Stimulated activated CD8-positive, alpha-beta memory T cell treated with anti-CD3 and anti-CD28 coated beads, Interleukin-7, amount 100 ng/mL, for 48 hours (primary cell): ENCODE measurements around the gene METTL9.
"Not testable (repeated sequence)": the region's sequence is repeated elsewhere in the genome, so short reads cannot be mapped to it uniquely, and the experiment has no call there.

Experiments
- DNase-seq, 2 donors: peaks; one replicate each; pipeline ENCODE4 v3.0.0-alpha.2; 2020; ENCODE audit warnings: low read depth in 1 of 2; ENCODE audit errors: extremely low read depth in 1 of 2

Gene METTL9

DNA sequence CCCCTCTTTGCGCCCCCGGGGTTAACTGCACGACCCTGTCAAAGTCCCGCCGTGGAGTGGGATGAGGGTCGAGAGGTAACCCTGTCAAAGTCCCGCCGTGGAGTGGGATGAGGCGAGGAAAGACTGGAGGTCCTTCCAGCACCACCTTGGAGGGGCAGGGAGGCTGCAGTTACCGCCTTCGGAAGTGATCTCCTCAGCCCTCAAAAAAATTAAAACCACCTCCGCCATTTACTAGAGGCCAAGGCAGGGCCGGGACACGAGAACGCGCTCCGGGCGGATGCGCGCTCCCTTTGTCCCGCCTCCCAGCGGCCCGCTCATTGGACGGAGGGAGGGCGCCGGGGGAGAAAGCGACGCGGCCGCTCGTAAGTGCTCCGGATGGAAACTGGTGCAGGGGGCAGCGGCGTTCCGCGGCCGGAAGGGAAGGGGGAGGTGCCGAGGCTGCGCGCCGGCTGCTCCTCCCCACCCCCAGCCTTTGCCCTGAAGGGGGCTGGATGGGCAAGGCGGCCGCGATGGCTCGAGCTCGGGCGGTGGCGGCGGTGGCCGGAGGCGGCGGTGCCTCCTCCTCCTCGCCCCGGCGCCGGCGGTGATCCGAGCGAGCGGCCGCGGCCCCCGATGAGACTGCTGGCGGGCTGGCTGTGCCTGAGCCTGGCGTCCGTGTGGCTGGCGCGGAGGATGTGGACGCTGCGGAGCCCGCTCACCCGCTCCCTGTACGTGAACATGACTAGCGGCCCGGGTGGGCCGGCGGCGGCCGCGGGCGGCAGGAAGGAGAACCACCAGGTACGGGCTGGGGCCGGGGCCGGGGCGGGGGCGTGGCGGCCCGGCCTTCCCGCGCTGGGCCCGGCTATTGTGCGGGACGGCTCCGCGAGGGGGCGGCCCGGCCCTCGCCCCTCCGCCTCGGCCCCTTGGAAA lies at the start of gene METTL9:
Gene METTL9, plus strand, starts transcription at position 456 of the 909 bp plus-strand sequence. Its CDS starts 157 bp downstream, at position 613.
- DNase-seq, result peak; percentile 84 to 91

DNA sequence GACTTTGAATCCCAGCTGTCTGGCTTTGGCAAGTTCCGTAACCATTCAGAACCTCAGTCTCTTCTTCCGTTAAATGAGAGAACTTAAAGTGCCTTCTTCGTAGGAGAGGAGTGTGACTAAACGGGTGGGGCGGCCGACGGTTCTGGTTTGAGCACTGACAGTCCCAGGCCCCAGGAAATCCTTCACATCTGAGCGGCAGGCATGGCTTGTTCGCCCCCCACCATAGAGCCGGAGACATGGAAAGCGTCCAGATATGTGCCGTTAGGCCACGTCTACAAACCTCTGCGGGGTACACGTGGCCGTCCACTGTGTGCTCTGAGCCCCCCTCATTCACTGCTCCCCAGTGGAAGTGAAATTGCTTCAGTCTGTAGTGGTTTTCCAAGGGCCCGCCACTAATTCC lies 49.4 kb upstream of the METTL9 start:
- not testable (repeated sequence) for DNase-seq

DNA sequence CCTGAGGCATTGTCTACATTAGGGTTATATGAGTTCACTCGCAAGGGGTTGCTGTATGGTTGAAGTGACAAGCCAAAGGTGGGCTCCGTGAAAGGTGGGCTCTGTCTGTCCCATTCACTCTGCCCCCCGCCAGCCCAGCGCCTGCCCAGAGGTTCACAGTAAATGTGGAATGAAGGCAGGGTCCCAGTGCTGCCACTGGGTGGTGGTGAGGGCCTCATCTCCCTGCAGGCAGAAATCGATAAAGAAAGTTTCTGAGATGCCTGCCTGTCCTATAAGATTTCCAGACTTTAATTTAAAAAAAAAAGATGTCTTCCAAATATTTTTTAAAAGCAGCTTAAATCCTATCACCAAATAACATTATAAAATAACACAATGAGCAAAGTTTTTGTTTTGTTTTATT lies 48.9 kb upstream of the METTL9 start:
- not testable (repeated sequence) for DNase-seq

GRCh38 chr16:21551076-21551475 lies 48.3 kb upstream of the METTL9 start:
- DNase-seq, result not testable (repeated sequence)

DNA sequence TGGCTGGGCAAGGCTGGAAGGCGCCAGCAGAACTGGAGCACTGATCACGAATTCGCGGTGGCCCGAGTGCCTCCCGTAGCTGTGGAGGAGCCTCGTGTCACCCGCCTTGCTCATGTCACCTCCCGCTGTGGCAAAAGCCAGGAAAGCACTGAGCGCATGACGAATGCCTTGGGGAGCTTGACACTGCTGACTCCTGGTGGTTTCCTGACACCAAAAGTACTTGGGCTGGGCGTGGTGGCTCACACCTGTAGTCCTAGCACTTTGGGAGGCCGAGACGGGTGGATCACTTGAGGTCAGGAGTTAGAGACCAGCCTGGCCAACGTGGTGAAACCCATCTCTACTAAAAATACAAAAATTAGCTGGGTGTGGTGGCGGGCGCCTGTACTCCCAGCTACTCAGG lies 47.8 kb upstream of the METTL9 start:
- not testable (repeated sequence) for DNase-seq

DNA sequence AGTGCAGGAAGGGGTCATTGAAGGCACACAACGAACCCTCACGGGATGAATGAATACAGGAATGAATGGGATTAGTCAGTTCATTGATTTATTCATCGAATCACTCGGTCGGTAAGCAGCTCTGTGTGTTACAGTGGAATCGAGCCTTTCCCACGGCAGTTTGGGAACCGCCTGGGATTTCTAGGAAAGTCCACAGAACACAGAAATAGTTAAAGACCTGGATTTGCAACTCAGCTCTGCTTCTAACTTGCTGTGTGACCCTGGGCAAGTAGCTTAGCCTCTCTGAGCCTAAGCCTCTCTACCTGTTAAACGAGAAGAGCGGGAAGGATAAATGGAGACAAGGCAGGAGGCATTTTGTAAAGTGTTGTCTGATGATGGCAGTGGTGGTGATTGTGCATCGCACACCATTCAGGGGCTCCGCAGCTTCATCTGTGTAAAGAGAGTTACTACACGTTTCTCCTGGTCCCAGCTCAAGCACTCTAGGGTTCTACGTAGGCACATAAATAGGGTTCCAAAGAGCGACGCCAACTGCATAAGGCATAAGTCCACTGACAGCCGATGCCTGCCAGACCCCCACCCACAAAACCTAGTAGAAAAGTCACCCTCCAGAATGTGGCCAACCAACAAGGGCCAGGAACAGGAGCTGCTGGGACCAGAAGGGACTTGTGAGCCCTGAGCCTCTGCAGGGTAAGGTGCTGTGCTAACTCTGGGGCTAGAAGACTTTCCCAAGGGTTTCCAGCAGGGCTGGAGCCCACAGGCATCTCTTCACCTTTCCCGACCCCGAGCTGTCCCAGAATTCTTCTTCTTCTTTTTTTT lies 45.7 kb upstream of the METTL9 start:
- DNase-seq, result not testable (repeated sequence)

- peak; percentile 89 for DNase-seq
Observed at GRCh38 chr16:21554795-21555585, 44.4 kb upstream of the METTL9 start.

DNA sequence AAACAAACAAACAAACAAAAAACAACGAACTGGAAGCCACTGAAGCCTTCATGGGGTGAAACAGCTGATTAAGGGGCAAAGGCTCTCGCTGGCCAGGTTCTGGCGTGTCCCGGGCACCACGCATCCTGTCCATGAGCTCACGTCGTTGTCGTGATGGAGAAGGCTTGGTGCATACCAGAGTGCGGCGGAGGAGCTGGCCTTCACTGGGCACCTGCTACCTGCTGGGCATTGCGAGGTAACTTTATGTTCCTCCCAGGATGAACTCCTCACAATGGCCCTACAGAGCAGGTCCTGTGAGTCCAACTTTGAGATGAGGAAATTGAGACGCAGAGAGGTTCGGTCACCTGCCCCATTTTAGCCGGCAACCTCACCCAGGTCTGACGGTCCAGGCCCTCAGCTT lies 43.8 kb upstream of the METTL9 start:
- DNase-seq, result not testable (repeated sequence)

- DNase-seq, result not testable (repeated sequence)
Observed at GRCh38 chr16:21556026-21556595, 43.3 kb upstream of the METTL9 start.

- DNase-seq, result not testable (repeated sequence)
Observed at GRCh38 chr16:21556651-21557241, 42.6 kb upstream of the METTL9 start.

GRCh38 chr16:21560462-21560861 lies 38.9 kb upstream of the METTL9 start:
- DNase-seq, result no peak

GRCh38 chr16:21563676-21564075 lies 35.7 kb upstream of the METTL9 start:
- no peak for DNase-seq

GRCh38 chr16:21564367-21564766 lies 35.0 kb upstream of the METTL9 start:
- DNase-seq, result not testable (repeated sequence)

DNA sequence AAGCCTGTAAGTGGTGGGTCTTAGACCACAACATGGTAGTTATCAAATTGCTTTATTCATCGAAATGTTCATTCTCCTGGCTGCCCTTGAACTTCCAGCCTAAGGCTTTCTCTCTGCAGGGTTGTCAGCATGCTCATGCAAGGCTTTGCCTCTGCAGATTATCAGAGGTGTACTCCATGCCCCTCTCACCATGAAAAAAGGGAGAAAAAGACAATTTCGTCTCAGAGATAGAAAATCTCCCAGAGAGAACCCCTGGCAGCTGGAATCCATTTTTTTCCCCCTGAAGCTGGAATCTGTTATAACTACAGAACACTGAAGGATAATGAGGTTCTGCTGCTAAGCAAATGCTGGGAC lies 33.9 kb upstream of the METTL9 start:
- DNase-seq, result no peak

GRCh38 chr16:21565861-21566669 lies 33.3 kb upstream of the METTL9 start:
- DNase-seq, result no peak

GRCh38 chr16:21566891-21567414 lies 32.4 kb upstream of the METTL9 start:
- no peak for DNase-seq

DNA sequence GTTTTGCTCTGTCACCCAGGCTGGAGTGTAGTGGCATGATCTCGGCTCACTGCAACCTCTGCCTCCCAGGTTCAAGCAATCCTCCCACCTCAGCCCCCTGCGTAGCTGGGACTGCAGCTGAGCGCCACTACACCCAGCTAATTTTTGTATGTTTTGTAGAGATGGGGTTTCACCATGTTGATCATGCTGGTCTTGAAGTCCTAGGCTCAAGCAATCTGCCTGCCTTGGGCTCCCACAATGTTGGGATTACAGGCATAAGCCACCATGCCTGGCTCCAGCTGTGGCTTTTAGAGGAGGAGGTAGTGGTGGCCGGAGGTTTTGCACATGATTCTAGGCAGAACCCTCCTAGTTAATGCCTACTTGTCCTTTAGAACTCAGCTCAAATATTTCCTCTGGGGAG lies 31.9 kb upstream of the METTL9 start:
- DNase-seq, result not testable (repeated sequence)

- DNase-seq, result no peak
Observed at GRCh38 chr16:21568502-21569189, 30.7 kb upstream of the METTL9 start.

- DNase-seq, result no peak
Observed at GRCh38 chr16:21570676-21571017, 28.7 kb upstream of the METTL9 start.
